ENCODE data around the gene NSG1. TPM values are rescaled to one million over a fixed set of nuclear protein-coding genes. Genes with fewer than 3 reads are reported as not detected.

The NSG1 gene, protein sequence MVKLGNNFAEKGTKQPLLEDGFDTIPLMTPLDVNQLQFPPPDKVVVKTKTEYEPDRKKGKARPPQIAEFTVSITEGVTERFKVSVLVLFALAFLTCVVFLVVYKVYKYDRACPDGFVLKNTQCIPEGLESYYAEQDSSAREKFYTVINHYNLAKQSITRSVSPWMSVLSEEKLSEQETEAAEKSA
- total RNA-seq (2022; extraction: Qiagen RNA extraction; ENCODE audit: low read depth): 7.2 to 10.4 TPM (median 9.6 TPM) in 5 replicates

DNA sequence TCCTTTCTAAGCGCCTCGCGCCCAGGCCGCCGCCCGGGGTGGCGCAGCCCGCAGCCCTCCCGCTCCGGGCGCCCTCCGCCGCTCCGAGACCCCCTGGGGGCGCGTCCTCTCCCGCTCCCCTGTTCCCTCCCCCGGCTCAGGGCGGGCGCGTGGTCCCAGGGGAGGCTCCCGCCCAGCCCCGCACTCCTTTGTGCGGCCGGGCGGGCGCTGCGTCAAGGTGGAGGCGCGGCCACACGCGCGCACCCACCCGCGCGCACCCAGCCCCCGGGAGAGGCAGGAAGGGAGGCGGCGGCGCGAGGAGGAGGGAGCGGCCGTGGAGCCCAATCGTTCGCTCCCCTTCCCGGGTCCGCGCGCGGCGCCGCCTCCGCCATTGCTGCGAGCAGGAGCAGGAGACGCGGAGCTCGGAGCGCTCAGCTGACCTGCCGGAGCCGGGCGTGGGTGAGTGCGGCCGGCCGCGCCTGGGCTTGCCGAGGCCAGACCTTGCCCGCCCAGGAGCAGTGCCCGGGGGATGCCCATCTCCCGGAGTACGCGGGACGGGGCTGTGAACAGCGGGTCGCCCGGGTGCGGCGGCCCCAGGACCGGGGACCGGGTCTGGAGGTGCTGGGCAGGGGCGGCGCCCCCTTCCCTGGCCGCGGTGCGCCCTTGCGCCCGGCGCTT lies at the start of gene NSG1:
TSS of gene NSG1 (plus strand) at position 367 of the 657 bp plus-strand sequence. CDS start 528 bp downstream, outside the sequence.

Other genes with a start within 250 kb of the NSG1 start
- gene OTOP1, start 160.2 kb upstream of the NSG1 start, total RNA-seq (2022; extraction: Qiagen RNA extraction; ENCODE audit: low read depth): not detected in 5 replicates
- 10.2 to 13.0 TPM (median 11.7 TPM) in 5 replicates for gene TMEM128, start 138.9 kb upstream of the NSG1 start, total RNA-seq (2022; extraction: Qiagen RNA extraction; ENCODE audit: low read depth)
- gene LYAR, start 96.9 kb upstream of the NSG1 start, total RNA-seq (2022; extraction: Qiagen RNA extraction; ENCODE audit: low read depth): 26.8 to 30.6 TPM (median 30.1 TPM) in 5 replicates
- 2.5 to 2.8 TPM (median 2.7 TPM) in 5 replicates for gene ZBTB49, start 96.9 kb upstream of the NSG1 start, total RNA-seq (2022; extraction: Qiagen RNA extraction; ENCODE audit: low read depth)
- 20.9 to 26.0 TPM (median 22.2 TPM) in 5 replicates for gene STX18, start 154.9 kb downstream of the NSG1 start, total RNA-seq (2022; extraction: Qiagen RNA extraction; ENCODE audit: low read depth)

Data from A549 treated with GW870086 at 1 μM for 4 hours (cell line).